OCI-LY7 (cell line): Measurements from ENCODE around the gene COX6A1. TPM values are rescaled to one million over a fixed set of nuclear protein-coding genes. Genes with fewer than 3 reads are reported as not detected.

Source experiments
- BruUV-seq: library from RNA; stranded (reverse); fragments of 400-500 nt; replicated peaks from 2 replicates; lab custom pipeline; 2021; lab: Mats Ljungman, UMichigan
- CTCF ChIA-PET: fragments of 300-600 bp; sonication (Branson Sonifier 250); formaldehyde crosslinking; loops from one replicate; lab custom pipeline; 2022; ENCODE audit warnings: antibody characterized with exemption; ENCODE audit not compliant: unreplicated experiment; lab: Charles Lee
- POLR2A ChIA-PET: fragments of 300-600 bp; sonication (Branson Sonifier 250); formaldehyde crosslinking; loops from one replicate; lab custom pipeline; 2022; ENCODE audit warnings: antibody characterized with exemption; lab: Charles Lee
- DNase-seq: peaks from one replicate; pipeline ENCODE4 v3.0.0-alpha.2; 2015; ENCODE audit warnings: low spot score
- H2AFZ ChIP-seq: fragments of 200-600 bp; sonication (generic), shearing (Covaris generic); 2 replicates; pipeline ENCODE4 v1.6.1; 2014; ENCODE audit warnings: mild to moderate bottlenecking, antibody characterized with exemption, low read length, moderate library complexity
- H3K27ac ChIP-seq: fragments of 200-600 bp; sonication (generic); 2 replicates; pipeline ENCODE4 v1.5.1; 2014; ENCODE audit warnings: mixed run types, low read depth, mild to moderate bottlenecking, moderate library complexity, low read length, inconsistent platforms; ENCODE audit not compliant: poor library complexity, severe bottlenecking
- H3K36me3 ChIP-seq: fragments of 200-600 bp; sonication (generic); 2 replicates; pipeline ENCODE4 v1.6.1; 2014; ENCODE audit warnings: mild to moderate bottlenecking, antibody characterized with exemption, low read length, moderate library complexity, mixed read lengths; ENCODE audit not compliant: insufficient read depth
- H3K4me1 ChIP-seq: fragments of 200-600 bp; sonication (generic); 2 replicates; pipeline ENCODE4 v1.5.1; 2014; ENCODE audit warnings: mild to moderate bottlenecking, low read length; ENCODE audit not compliant: insufficient read depth, poor library complexity, severe bottlenecking
- H3K4me2 ChIP-seq: fragments of 200-600 bp; sonication (generic); 2 replicates; pipeline ENCODE4 v1.6.1; 2014; ENCODE audit warnings: mild to moderate bottlenecking, low read length
- H3K4me3 ChIP-seq: fragments of 200-600 bp; sonication (generic); 2 replicates; pipeline ENCODE4 v1.5.1; 2014; ENCODE audit warnings: mild to moderate bottlenecking, low read depth, low read length; ENCODE audit not compliant: poor library complexity, severe bottlenecking
- H3K79me2 ChIP-seq: fragments of 200-600 bp; sonication (generic); 2 replicates; pipeline ENCODE4 v1.6.1; 2016; ENCODE audit warnings: low read depth, mild to moderate bottlenecking, low read length, moderate library complexity, mixed read lengths; ENCODE audit not compliant: insufficient read depth
- H3K9me2 ChIP-seq: fragments of 200-600 bp; sonication (generic); 2 replicates; pipeline ENCODE4 v1.6.1; 2016; ENCODE audit warnings: mild to moderate bottlenecking, low read length, mixed read lengths; ENCODE audit not compliant: insufficient read depth
- H3K9me3 ChIP-seq: fragments of 200-600 bp; sonication (generic); 2 replicates; pipeline ENCODE4 v1.6.1; 2014; ENCODE audit warnings: mild to moderate bottlenecking, mixed run types, low read length, mixed read lengths
- H4K20me1 ChIP-seq: fragments of 200-600 bp; sonication (generic); 2 replicates; pipeline ENCODE4 v1.6.1; 2014; ENCODE audit warnings: mild to moderate bottlenecking, antibody characterized with exemption, low read length, moderate library complexity, mixed read lengths; ENCODE audit not compliant: insufficient read depth
- EZH2phosphoT487 ChIP-seq: fragments of 200-600 bp; sonication (generic); IDR thresholded peaks from 2 replicates; pipeline ENCODE4 v1.6.1; 2018; ENCODE audit warnings: low read depth, borderline replicate concordance, mild to moderate bottlenecking, mixed run types, antibody characterized with exemption, low read length, moderate library complexity, mixed read lengths
- intact Hi-C: fragments of 100-400 bp; cut with micrococcal nuclease; formaldehyde crosslinking; loops from one replicate; pipeline ENCODE4 v1.10.0; 2022; ENCODE audit not compliant: unreplicated experiment
- total RNA-seq, 2 experiments: library from RNA; depleted of rRNA in 1 of 2; stranded (reverse); fragments of >200 nt in 1 of 2; shearing (Covaris generic) in 1 of 2; gene quantifications; 2 replicates each; pipeline ENCODE4 v1.2.3, GENCODE V29; 2014 to 2022
- TF ChIP-seq, protein P1 (sequence below): fragments of 200-600 bp; sonication (generic); conservative IDR thresholded peaks from 2 replicates; pipeline ENCODE4 v1.5.1; 2014; ENCODE audit warnings: mild to moderate bottlenecking, antibody characterized with exemption, low read length, moderate library complexity, mixed read lengths

COX6A1 gene
- total RNA-seq, 2 experiments from 2014 or later = 449 to 591 TPM

GRCh38 chr12:120390540-120391120 is 47.3 kb upstream of the COX6A1 start:
- Histone ChIP-seq H3K9me3 (no peaks in the 10 kb centered on the region), H3K79me2 (no peaks in the 10 kb centered on the region), H3K4me3 (no peak overlapping the region), H3K4me1 (no peaks in the 10 kb centered on the region), H4K20me1 (no peaks in the 10 kb centered on the region), H3K9me2 (no peaks in the 10 kb centered on the region), H3K4me2 (no peak overlapping the region), H3K27ac (no peak overlapping the region), H3K36me3 (no peaks in the 10 kb centered on the region), H2AFZ (no peak overlapping the region)
- no peak for DNase-seq
- TF ChIP-seq, protein P1, sequence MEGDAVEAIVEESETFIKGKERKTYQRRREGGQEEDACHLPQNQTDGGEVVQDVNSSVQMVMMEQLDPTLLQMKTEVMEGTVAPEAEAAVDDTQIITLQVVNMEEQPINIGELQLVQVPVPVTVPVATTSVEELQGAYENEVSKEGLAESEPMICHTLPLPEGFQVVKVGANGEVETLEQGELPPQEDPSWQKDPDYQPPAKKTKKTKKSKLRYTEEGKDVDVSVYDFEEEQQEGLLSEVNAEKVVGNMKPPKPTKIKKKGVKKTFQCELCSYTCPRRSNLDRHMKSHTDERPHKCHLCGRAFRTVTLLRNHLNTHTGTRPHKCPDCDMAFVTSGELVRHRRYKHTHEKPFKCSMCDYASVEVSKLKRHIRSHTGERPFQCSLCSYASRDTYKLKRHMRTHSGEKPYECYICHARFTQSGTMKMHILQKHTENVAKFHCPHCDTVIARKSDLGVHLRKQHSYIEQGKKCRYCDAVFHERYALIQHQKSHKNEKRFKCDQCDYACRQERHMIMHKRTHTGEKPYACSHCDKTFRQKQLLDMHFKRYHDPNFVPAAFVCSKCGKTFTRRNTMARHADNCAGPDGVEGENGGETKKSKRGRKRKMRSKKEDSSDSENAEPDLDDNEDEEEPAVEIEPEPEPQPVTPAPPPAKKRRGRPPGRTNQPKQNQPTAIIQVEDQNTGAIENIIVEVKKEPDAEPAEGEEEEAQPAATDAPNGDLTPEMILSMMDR = no peak
- no peak for TF ChIP-seq EZH2phosphoT487
- ChIA-PET CTCF (no interaction called here), POLR2A (no interaction called here)
- intact Hi-C loops = no loop called here
- BruUV-seq = no TSS peak

DNA sequence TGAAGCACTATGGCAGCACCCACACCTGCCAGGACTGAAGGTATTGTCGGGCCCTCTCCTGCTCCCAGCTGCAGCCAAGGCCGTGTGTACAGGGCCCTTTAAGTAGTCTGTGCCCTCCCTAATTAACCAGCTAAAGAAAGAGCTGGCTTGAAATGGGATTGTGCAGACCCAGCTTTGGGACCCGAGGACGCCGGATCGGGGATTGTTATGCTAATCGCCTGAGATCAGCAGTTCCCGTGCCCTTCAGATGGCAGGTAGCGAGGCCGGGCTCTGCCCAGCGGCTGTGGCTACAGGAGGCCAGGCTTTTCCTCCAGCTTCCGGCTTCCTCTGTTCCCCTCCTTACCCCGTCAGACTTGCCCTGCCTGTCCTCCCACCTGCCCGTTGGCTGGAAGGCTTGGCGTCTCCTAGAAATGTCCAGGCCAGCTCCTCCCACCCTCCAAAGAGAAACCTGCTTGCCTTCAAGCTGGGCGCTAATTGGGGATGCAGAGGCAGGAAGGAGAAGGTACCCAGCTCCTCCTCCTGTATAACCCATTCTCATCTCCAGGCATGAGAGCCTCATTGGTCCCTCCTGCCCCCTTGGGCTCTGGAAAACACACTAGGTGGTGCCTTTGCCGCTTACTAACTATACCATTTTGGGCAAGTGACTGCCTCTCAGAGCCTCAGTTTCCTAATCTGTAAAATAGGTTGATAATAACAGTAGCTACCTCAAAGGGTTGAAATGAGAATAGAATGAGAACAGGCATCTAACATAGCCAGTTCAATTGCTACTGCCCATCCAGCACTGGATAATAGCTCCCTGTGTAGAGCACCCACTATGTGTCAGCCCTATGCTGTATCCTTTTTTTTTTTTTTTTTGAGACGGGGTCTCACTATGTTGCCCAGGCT is 43.2 kb upstream of the COX6A1 start:
- H4K20me1 ChIP-seq = no peaks in the 10 kb centered on the region
- no peak for DNase-seq
- no peaks in the 10 kb centered on the region for H3K79me2 ChIP-seq
- no peak overlapping the region for H3K4me2 ChIP-seq
- H3K9me3 ChIP-seq = no peaks in the 10 kb centered on the region
- POLR2A ChIA-PET = interaction anchor here (0.5 kb wide), 1 partner anchor 34 kb away, joined by 3 read pairs; no protein-coding TSS in a partner anchor
- no peaks in the 10 kb centered on the region for H3K36me3 ChIP-seq
- no peak for TF ChIP-seq EZH2phosphoT487
- TF ChIP-seq, protein P1 = no peak
- no peak overlapping the region for H3K4me3 ChIP-seq
- no peak overlapping the region for H3K27ac ChIP-seq
- no peaks in the 10 kb centered on the region for H3K4me1 ChIP-seq
- intact Hi-C loops = no loop called here
- no peaks in the 10 kb centered on the region for H3K9me2 ChIP-seq
- no peak overlapping the region for H2AFZ ChIP-seq
- CTCF ChIA-PET = no interaction called here
- no TSS peak for BruUV-seq
